ENCODE results near the gene MYO7A. TPM values are rescaled to one million over a fixed set of nuclear protein-coding genes. Genes with fewer than 3 reads are reported as not detected.
A peak's percentile ranks its signal among the peaks of the same experiment; 100 is the strongest.

The MYO7A gene
- total RNA-seq, 1 experiment from 2014 or later, result 2.5 TPM

GRCh38 chr11:77100166-77101042, 27.6 kb upstream of the MYO7A start:
- POLR2A ChIA-PET, result no interaction called here
- H3K27ac Mint-ChIP-seq, result no peak overlapping the region
- ATAC-seq, result no peak

GRCh38 chr11:77101043-77101537, 27.0 kb upstream of the MYO7A start:
- DNase-seq (ENCODE audit: low spot score) (peak; percentile 47), ATAC-seq (peak; percentile 67)
- Mint-ChIP-seq H3K4me3 (no peak overlapping the region), H3K27ac (no peak overlapping the region), H3K4me1 (no peaks in the 10 kb centered on the region), H3K36me3 (peaks cover 10% of the 10 kb centered on the region), H3K27me3 (ENCODE audit: low read depth) (no peaks in the 10 kb centered on the region), H3K9me3 (peaks cover 9% of the 10 kb centered on the region)
- ChIA-PET POLR2A (no interaction called here), CTCF (interaction anchor here (0.6 to 2.0 kb wide), 26 partner anchors 9 to 451 kb away, joined by 3 to 34 read pairs (median 5); partner anchors contain the start of gene MYO7A)
- TF ChIP-seq, protein P1, sequence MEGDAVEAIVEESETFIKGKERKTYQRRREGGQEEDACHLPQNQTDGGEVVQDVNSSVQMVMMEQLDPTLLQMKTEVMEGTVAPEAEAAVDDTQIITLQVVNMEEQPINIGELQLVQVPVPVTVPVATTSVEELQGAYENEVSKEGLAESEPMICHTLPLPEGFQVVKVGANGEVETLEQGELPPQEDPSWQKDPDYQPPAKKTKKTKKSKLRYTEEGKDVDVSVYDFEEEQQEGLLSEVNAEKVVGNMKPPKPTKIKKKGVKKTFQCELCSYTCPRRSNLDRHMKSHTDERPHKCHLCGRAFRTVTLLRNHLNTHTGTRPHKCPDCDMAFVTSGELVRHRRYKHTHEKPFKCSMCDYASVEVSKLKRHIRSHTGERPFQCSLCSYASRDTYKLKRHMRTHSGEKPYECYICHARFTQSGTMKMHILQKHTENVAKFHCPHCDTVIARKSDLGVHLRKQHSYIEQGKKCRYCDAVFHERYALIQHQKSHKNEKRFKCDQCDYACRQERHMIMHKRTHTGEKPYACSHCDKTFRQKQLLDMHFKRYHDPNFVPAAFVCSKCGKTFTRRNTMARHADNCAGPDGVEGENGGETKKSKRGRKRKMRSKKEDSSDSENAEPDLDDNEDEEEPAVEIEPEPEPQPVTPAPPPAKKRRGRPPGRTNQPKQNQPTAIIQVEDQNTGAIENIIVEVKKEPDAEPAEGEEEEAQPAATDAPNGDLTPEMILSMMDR (IDR thresholded peaks at IDR 0.05), result peak; percentile 45; the same call in 1 of the 2 replicates
- TF ChIP-seq ZNF138 (CRISPR knock-in tag; conservative IDR thresholded peaks at IDR 0.05) (no peak), FOXK1 (CRISPR knock-in tag; IDR thresholded peaks at IDR 0.05) (no peak)

More at GRCh38 chr11:77100166-77101042, 27.6 kb upstream of the MYO7A start:
- CTCF ChIA-PET, result interaction anchor here (0.9 to 2.0 kb wide), 22 partner anchors 9 to 366 kb away, joined by 3 to 34 read pairs (median 6); partner anchors contain the start of gene MYO7A
- Mint-ChIP-seq H3K27me3 (ENCODE audit: low read depth) (no peaks in the 10 kb centered on the region), H3K4me3 (no peak overlapping the region), H3K4me1 (no peaks in the 10 kb centered on the region), H3K36me3 (peaks cover 10% of the 10 kb centered on the region), H3K9me3 (peaks cover 9% of the 10 kb centered on the region)
- TF ChIP-seq ZNF671 (CRISPR knock-in tag; IDR thresholded peaks at IDR 0.05) (no peak), ESRRA (CRISPR knock-in tag; IDR thresholded peaks at IDR 0.05; ENCODE audit: borderline replicate concordance) (no peak), NFYB (CRISPR knock-in tag; conservative IDR thresholded peaks at IDR 0.05; ENCODE audit: low read depth) (no peak)
- TF ChIP-seq, protein P2, sequence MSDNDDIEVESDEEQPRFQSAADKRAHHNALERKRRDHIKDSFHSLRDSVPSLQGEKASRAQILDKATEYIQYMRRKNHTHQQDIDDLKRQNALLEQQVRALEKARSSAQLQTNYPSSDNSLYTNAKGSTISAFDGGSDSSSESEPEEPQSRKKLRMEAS (CRISPR knock-in tag; IDR thresholded peaks at IDR 0.05), result no peak
- no peak for DNase-seq (ENCODE audit: low spot score)

GRCh38 chr11:77102246-77103210, 25.5 kb upstream of the MYO7A start, which contains the start of gene OMP:
TSS of gene OMP (plus strand) at chr11:77102840. CDS start at chr11:77102840, 0 bp downstream.
- no peaks in the 10 kb centered on the region for H3K4me1 Mint-ChIP-seq
- no peak within 1 kb of the TSS for H3K4me3 Mint-ChIP-seq
- H3K27ac Mint-ChIP-seq, result no peak within 1 kb of the TSS
- CTCF ChIA-PET, result interaction anchor here (1.0 to 6.0 kb wide), 6 partner anchors 11 to 55 kb away, joined by 4 to 48 read pairs (median 16); partner anchors contain the start of gene MYO7A
- H3K36me3 Mint-ChIP-seq, result peaks cover 8% of the 10 kb centered on the region
- DNase-seq (ENCODE audit: low spot score) (no peak), ATAC-seq (no peak)
- POLR2A ChIA-PET, result no interaction called here
- H3K9me3 Mint-ChIP-seq, result peaks cover 9% of the 10 kb centered on the region
- no peaks in the 10 kb centered on the region for H3K27me3 Mint-ChIP-seq (ENCODE audit: low read depth)
- TF ChIP-seq, protein P3, sequence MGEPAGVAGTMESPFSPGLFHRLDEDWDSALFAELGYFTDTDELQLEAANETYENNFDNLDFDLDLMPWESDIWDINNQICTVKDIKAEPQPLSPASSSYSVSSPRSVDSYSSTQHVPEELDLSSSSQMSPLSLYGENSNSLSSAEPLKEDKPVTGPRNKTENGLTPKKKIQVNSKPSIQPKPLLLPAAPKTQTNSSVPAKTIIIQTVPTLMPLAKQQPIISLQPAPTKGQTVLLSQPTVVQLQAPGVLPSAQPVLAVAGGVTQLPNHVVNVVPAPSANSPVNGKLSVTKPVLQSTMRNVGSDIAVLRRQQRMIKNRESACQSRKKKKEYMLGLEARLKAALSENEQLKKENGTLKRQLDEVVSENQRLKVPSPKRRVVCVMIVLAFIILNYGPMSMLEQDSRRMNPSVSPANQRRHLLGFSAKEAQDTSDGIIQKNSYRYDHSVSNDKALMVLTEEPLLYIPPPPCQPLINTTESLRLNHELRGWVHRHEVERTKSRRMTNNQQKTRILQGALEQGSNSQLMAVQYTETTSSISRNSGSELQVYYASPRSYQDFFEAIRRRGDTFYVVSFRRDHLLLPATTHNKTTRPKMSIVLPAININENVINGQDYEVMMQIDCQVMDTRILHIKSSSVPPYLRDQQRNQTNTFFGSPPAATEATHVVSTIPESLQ (CRISPR knock-in tag; IDR thresholded peaks at IDR 0.05), result no peak
- TF ChIP-seq SP1 (CRISPR knock-in tag; conservative IDR thresholded peaks at IDR 0.05), result no peak
- TF ChIP-seq MXD4 (CRISPR knock-in tag; IDR thresholded peaks at IDR 0.05; ENCODE audit: borderline replicate concordance), result no peak
- TF ChIP-seq ZSCAN18 (CRISPR knock-in tag; IDR thresholded peaks at IDR 0.05), result no peak
- TF ChIP-seq ZNF416 (CRISPR knock-in tag; IDR thresholded peaks at IDR 0.05), result no peak
- no peak for TF ChIP-seq CREM (CRISPR knock-in tag; IDR thresholded peaks at IDR 0.05)
- no peak for TF ChIP-seq ZNF512 (CRISPR knock-in tag; IDR thresholded peaks at IDR 0.05; ENCODE audit: borderline replicate concordance)
- no peak for TF ChIP-seq NFE2L1 (CRISPR knock-in tag; IDR thresholded peaks at IDR 0.05)
- no peak for TF ChIP-seq USF2 (CRISPR knock-in tag; IDR thresholded peaks at IDR 0.05)
- TF ChIP-seq ZNF219 (CRISPR knock-in tag; IDR thresholded peaks at IDR 0.05; ENCODE audit: borderline replicate concordance), result no peak
- no peak for TF ChIP-seq SMAD3 (CRISPR knock-in tag; IDR thresholded peaks at IDR 0.05; ENCODE audit: borderline replicate concordance)
